DOHH2 (cell line): Measurements from ENCODE around the gene TRAK1.

Source experiments
- H3F3A ChIP-seq: fragments of 200-600 bp; sonication (generic), shearing (Covaris generic); 2 replicates; pipeline ENCODE4 v1.6.0; 2016; ENCODE audit warnings: antibody characterized with exemption, mild to moderate bottlenecking; ENCODE audit not compliant: control insufficient read depth, insufficient read depth
- H3K27ac ChIP-seq: fragments of 200-600 bp; sonication (generic); 2 replicates; pipeline ENCODE4 v1.5.1; 2014; ENCODE audit warnings: low read depth, mild to moderate bottlenecking, low read length, moderate library complexity
- H3K27me3 ChIP-seq: fragments of 200-600 bp; sonication (generic); 2 replicates; pipeline ENCODE4 v1.6.1; 2014; ENCODE audit warnings: mild to moderate bottlenecking, low read length, mixed read lengths; ENCODE audit not compliant: control insufficient read depth
- H3K36me3 ChIP-seq: fragments of 200-600 bp; sonication (generic); 2 replicates; pipeline ENCODE4 v1.6.1; 2014; ENCODE audit warnings: mild to moderate bottlenecking, low read length, moderate library complexity, mixed read lengths; ENCODE audit not compliant: control insufficient read depth
- H3K4me1 ChIP-seq: fragments of 200-600 bp; sonication (generic); 2 replicates; pipeline ENCODE4 v1.6.1; 2014; ENCODE audit warnings: mild to moderate bottlenecking, low read length, mixed read lengths; ENCODE audit not compliant: control insufficient read depth
- H3K4me2 ChIP-seq: fragments of 200-600 bp; sonication (generic); 2 replicates; pipeline ENCODE4 v1.6.0; 2014; ENCODE audit warnings: mild to moderate bottlenecking, low read length, moderate library complexity
- H3K4me3 ChIP-seq: fragments of 200-600 bp; sonication (generic); 2 replicates; pipeline ENCODE4 v1.5.1; 2014; ENCODE audit warnings: mild to moderate bottlenecking, low read length, mixed read lengths
- H3K79me2 ChIP-seq: fragments of 200-600 bp; sonication (generic); 2 replicates; pipeline ENCODE4 v1.6.1; 2014; ENCODE audit warnings: mild to moderate bottlenecking, low read length, mixed read lengths; ENCODE audit not compliant: control insufficient read depth
- H3K9me2 ChIP-seq: fragments of 200-600 bp; sonication (generic); replicated peaks from 2 replicates; pipeline ENCODE4 v1.6.1; 2014; ENCODE audit warnings: mild to moderate bottlenecking, low read length, mixed read lengths; ENCODE audit not compliant: control insufficient read depth
- H3K9me3 ChIP-seq: fragments of 200-600 bp; sonication (generic); 2 replicates; pipeline ENCODE4 v1.6.1; 2014; ENCODE audit warnings: antibody characterized with exemption, low read length, mixed read lengths; ENCODE audit not compliant: control insufficient read depth, insufficient read depth
- H4K20me1 ChIP-seq: fragments of 200-600 bp; sonication (generic); 2 replicates; pipeline ENCODE4 v1.6.0; 2014; ENCODE audit warnings: low read depth, mild to moderate bottlenecking, antibody characterized with exemption, low read length, moderate library complexity; ENCODE audit not compliant: control insufficient read depth, insufficient read depth
- EZH2phosphoT487 ChIP-seq: fragments of 200-600 bp; sonication (generic); IDR thresholded peaks from 2 replicates; pipeline ENCODE4 v1.6.1; 2017; ENCODE audit warnings: borderline replicate concordance, mild to moderate bottlenecking, antibody characterized with exemption, low read length, moderate library complexity, mixed read lengths
- TF ChIP-seq, protein P1 (sequence below): fragments of 200-600 bp; sonication (generic); IDR thresholded peaks from one replicate; pipeline ENCODE4 v1.5.1; 2014; ENCODE audit warnings: antibody characterized with exemption, mild to moderate bottlenecking, low read depth, low read length; ENCODE audit not compliant: poor library complexity, severe bottlenecking

TRAK1 gene

GRCh38 chr3:42188376-42188775 is 97.2 kb downstream of the TRAK1 start:
- Histone ChIP-seq H3K4me3 (no peak overlapping the region), H3K27ac (0 out of 2 replicates have a peak overlapping the region, but pooled peaks have one; percentile 3), H3K27me3 (no peaks in the 10 kb centered on the region), H3K36me3 (peaks cover 83% of the 10 kb centered on the region), H3K9me2 (no peaks in the 10 kb centered on the region), H3F3A (peaks cover 25% of the 10 kb centered on the region), H3K9me3 (no peaks in the 10 kb centered on the region), H4K20me1 (no peaks in the 10 kb centered on the region), H3K4me1 (peaks cover 43% of the 10 kb centered on the region), H3K4me2 (no peak overlapping the region), H3K79me2 (peaks cover 43% of the 10 kb centered on the region)
- TF ChIP-seq EZH2phosphoT487: no peak
- TF ChIP-seq, protein P1, sequence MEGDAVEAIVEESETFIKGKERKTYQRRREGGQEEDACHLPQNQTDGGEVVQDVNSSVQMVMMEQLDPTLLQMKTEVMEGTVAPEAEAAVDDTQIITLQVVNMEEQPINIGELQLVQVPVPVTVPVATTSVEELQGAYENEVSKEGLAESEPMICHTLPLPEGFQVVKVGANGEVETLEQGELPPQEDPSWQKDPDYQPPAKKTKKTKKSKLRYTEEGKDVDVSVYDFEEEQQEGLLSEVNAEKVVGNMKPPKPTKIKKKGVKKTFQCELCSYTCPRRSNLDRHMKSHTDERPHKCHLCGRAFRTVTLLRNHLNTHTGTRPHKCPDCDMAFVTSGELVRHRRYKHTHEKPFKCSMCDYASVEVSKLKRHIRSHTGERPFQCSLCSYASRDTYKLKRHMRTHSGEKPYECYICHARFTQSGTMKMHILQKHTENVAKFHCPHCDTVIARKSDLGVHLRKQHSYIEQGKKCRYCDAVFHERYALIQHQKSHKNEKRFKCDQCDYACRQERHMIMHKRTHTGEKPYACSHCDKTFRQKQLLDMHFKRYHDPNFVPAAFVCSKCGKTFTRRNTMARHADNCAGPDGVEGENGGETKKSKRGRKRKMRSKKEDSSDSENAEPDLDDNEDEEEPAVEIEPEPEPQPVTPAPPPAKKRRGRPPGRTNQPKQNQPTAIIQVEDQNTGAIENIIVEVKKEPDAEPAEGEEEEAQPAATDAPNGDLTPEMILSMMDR: peak; percentile 30

DNA sequence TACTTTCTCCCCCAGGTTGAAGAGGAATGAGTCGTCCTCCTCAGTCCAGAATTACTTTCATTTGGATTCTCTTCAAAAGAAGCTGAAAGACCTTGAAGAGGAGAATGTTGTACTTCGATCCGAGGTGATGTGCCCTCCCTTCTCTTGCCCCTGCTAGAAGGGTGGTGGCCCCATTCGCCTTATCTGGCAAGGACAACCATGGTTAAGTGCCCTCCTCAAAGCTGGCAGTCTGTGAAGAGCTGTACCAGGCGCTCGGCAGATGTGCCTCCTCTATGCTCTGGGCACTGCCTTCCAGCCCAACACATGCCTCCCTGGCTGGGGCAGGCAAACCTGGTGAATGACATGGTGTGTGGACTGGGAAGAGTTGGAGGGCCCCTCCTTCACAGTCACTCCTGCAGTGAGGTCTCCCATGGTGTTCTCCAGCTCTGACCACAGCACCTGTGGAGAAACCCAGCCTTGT is 97.9 kb downstream of the TRAK1 start:
- H3K4me2 ChIP-seq: no peak overlapping the region
- peaks cover 84% of the 10 kb centered on the region for H3K36me3 ChIP-seq
- H3K27me3 ChIP-seq: no peaks in the 10 kb centered on the region
- TF ChIP-seq EZH2phosphoT487: no peak
- TF ChIP-seq, protein P1: no peak
- no peak overlapping the region for H3K4me3 ChIP-seq
- H3K79me2 ChIP-seq: peaks cover 36% of the 10 kb centered on the region
- H3K27ac ChIP-seq: 0 out of 2 replicates have a peak overlapping the region, but pooled peaks have one; percentile 13
- peaks cover 50% of the 10 kb centered on the region for H3K4me1 ChIP-seq
- H3K9me2 ChIP-seq: no peaks in the 10 kb centered on the region
- no peaks in the 10 kb centered on the region for H4K20me1 ChIP-seq
- peaks cover 30% of the 10 kb centered on the region for H3F3A ChIP-seq
- H3K9me3 ChIP-seq: no peaks in the 10 kb centered on the region

- TF ChIP-seq, protein P1: no peak
- TF ChIP-seq EZH2phosphoT487: no peak
- Histone ChIP-seq H3F3A (peaks cover 30% of the 10 kb centered on the region), H3K4me3 (no peak overlapping the region), H3K4me1 (peaks cover 57% of the 10 kb centered on the region), H3K9me3 (no peaks in the 10 kb centered on the region), H3K27ac (peak overlapping the region; percentile 79), H3K9me2 (no peaks in the 10 kb centered on the region), H3K79me2 (peaks cover 30% of the 10 kb centered on the region), H3K36me3 (peaks cover 84% of the 10 kb centered on the region), H4K20me1 (no peaks in the 10 kb centered on the region), H3K27me3 (no peaks in the 10 kb centered on the region), H3K4me2 (no peak overlapping the region)
These were observed 98.6 kb downstream of the TRAK1 start for GRCh38 chr3:42189736-42190135.
